ENCODE measurements around the gene KCNF1. TPM values are rescaled to one million over a fixed set of nuclear protein-coding genes. Genes with fewer than 3 reads are reported as not detected.

KCNF1 gene
- 3.2 and 4.8 TPM in 2 replicates for total RNA-seq (2021)
- long read RNA-seq, transcript KCNF1-201 (1 exons, 2,289 nt), result major isoform, 20 of 20 reads
- long read RNA-seq, partial matches to known transcripts, result 0 of 20 reads
- long read RNA-seq, other reads (novel, unspliced or antisense), result 0 of 20 reads

- Mint-ChIP-seq H3K27ac (peak within 1 kb of the TSS in 1 of 3 experiments; percentile 5; a peak in 1 of 7 replicates), H3K4me3 (peak within 1 kb of the TSS; percentile 61 to 82), H3K9me3 (peaks cover 2 to 8% of the 10 kb centered on the region in 2 experiments; a peak in 4 of 5 replicates), H3K4me1 (peaks cover 29 to 59% of the 10 kb centered on the region in 2 experiments), H3K36me3 (ENCODE audit: insufficient read depth in 1 of 3, low read depth in 3 of 3) (peaks cover 0 to 9% (median 2%) of the 10 kb centered on the region in 3 experiments; a peak in 4 of 7 replicates), H3K27me3 (ENCODE audit: low read depth) (peaks cover 44% of the 10 kb centered on the region)
- no peak within 1 kb of the TSS for H3K23ac ChIP-seq (ENCODE audit: insufficient read length, low read depth, low read length)
- no peaks in the 10 kb centered on the region; the same call in 1 of the 2 replicates for H3K4me1 ChIP-seq (ENCODE audit: insufficient read depth, low read length)
- no peak within 1 kb of the TSS for H2BK5ac ChIP-seq (ENCODE audit: insufficient read length, low read length)
- no peak within 1 kb of the TSS for H2BK15ac ChIP-seq (ENCODE audit: low read depth, low read length)
- no peaks in the 10 kb centered on the region for H3K79me1 ChIP-seq (ENCODE audit: insufficient read depth, low read depth, low read length, poor library complexity, severe bottlenecking)
- H3K27ac ChIP-seq (ENCODE audit: insufficient read length, low read depth, low read length), result no peak within 1 kb of the TSS
- no peaks in the 10 kb centered on the region for H4K20me1 ChIP-seq (ENCODE audit: control insufficient read depth, insufficient read depth, insufficient read length)
- H3K4me2 ChIP-seq (ENCODE audit: insufficient read depth, insufficient read length, low read length), result peak within 1 kb of the TSS; percentile 30
- H3K27me3 ChIP-seq (ENCODE audit: insufficient read depth, low read length), result peaks cover 14% of the 10 kb centered on the region; the same call in 1 of the 2 replicates
- H4K5ac ChIP-seq (ENCODE audit: insufficient read length, low read depth, low read length), result no peak within 1 kb of the TSS
- no peak within 1 kb of the TSS for H3K14ac ChIP-seq (ENCODE audit: insufficient read depth, low read length)
- H3K23me2 ChIP-seq (ENCODE audit: insufficient read length, low read depth, low read length, poor library complexity, severe bottlenecking), result no peaks in the 10 kb centered on the region
- DNase-seq, result peak; percentile 73
- H3K4ac ChIP-seq (ENCODE audit: low read depth, low read length), result no peak within 1 kb of the TSS
- no peaks in the 10 kb centered on the region for H3K79me2 ChIP-seq (ENCODE audit: insufficient read depth, low read length)
- H2BK12ac ChIP-seq (ENCODE audit: insufficient read length, low read depth, low read length), result no peak within 1 kb of the TSS
- no peak within 1 kb of the TSS for H2BK120ac ChIP-seq (ENCODE audit: low read depth, low read length, poor library complexity, severe bottlenecking)
- no peak within 1 kb of the TSS for H4K91ac ChIP-seq (ENCODE audit: insufficient read length, low read depth, low read length)
- H2AFZ ChIP-seq (ENCODE audit: low read length), result no peak within 1 kb of the TSS
- no peak within 1 kb of the TSS for H2AK5ac ChIP-seq (ENCODE audit: insufficient read length, low read length)
- no CpG with 5 or more reads among the region's 53 CpGs for WGBS (ENCODE audit: extremely low coverage, insufficient read length, low lambda C conversion rate)
- no peak within 1 kb of the TSS for H2BK20ac ChIP-seq (ENCODE audit: low read depth, low read length, poor library complexity, severe bottlenecking)
- H3T11ph ChIP-seq (ENCODE audit: low read length), result no peak within 1 kb of the TSS
- H3K56ac ChIP-seq (ENCODE audit: insufficient read length, low read depth, low read length), result no peak within 1 kb of the TSS
- TF ChIP-seq CTCF (conservative IDR thresholded peaks at IDR 0.05), result peak; percentile 49
- no peaks in the 10 kb centered on the region for H3K9me3 ChIP-seq (ENCODE audit: control insufficient read depth, low read depth, low read length)
- no peak within 1 kb of the TSS for H4K8ac ChIP-seq (replicated peaks; ENCODE audit: insufficient read length, low read depth, low read length)
- no peak within 1 kb of the TSS for H3K18ac ChIP-seq (ENCODE audit: insufficient read length, low read depth, low read length)
- no peak within 1 kb of the TSS for H3K9ac ChIP-seq (ENCODE audit: extremely low read depth, insufficient read length, low read length)
Measured at GRCh38 chr2:10911291-10912075, at the start of gene KCNF1. KCNF1 (plus strand) TSS chr2:10911934; CDS start chr2:10912427, 493 bp downstream.

Measured in H9 (cell line).